IMR-90 (cell line): ENCODE data around the gene IGF2R.

Experiments used
- CTCF ChIP-seq: conservative IDR thresholded peaks from 2 replicates; pipeline ENCODE4 v1.5.1; 2012; ENCODE audit warnings: mild to moderate bottlenecking, low read depth, low read length, improper control_type of control experiment
- POLR2A ChIP-seq: IDR thresholded peaks from 2 replicates; pipeline ENCODE4 v1.6.1; 2012; ENCODE audit warnings: mild to moderate bottlenecking, low read depth, low read length
- RAD21 ChIP-seq: IDR thresholded peaks from 2 replicates; pipeline ENCODE4 v1.6.1; 2012; ENCODE audit warnings: low read length, improper control_type of control experiment
- RCOR1 ChIP-seq: IDR thresholded peaks from 2 replicates; pipeline ENCODE4 v1.6.1; 2012; ENCODE audit warnings: mild to moderate bottlenecking, low read length, improper control_type of control experiment; ENCODE audit not compliant: insufficient replicate concordance
- SMC3 ChIP-seq: fragments of 150-350 bp; IDR thresholded peaks from 2 replicates; pipeline ENCODE4 v1.6.1; 2016; ENCODE audit warnings: low read depth, mild to moderate bottlenecking, antibody characterized with exemption, low read length, moderate library complexity

- no peak for TF ChIP-seq RCOR1
- TF ChIP-seq CTCF = no peak
- no peak for TF ChIP-seq RAD21
- no peak for TF ChIP-seq SMC3
- no peak for TF ChIP-seq POLR2A
Measured at GRCh38 chr6:160111806-160112205, 142.9 kb downstream of the IGF2R start.
